22Rv1 (cell line): ENCODE measurements around the gene WIPI1.
A peak's percentile ranks its signal among the peaks of the same experiment; 100 is the strongest.

Experiments
- H3K27ac ChIP-seq: fragments of 450-650 bp; 2 replicates; pipeline ENCODE4 v1.5.1; 2017
- CTCF ChIP-seq: fragments of 450-650 bp; IDR thresholded peaks from 2 replicates; pipeline ENCODE4 v1.5.1; 2017; ENCODE audit warnings: mild to moderate bottlenecking
- ZFX ChIP-seq: fragments of 450-650 bp; IDR thresholded peaks from 2 replicates; pipeline ENCODE4 v1.6.1; 2017; ENCODE audit warnings: antibody characterized with exemption, borderline replicate concordance

Gene WIPI1

GRCh38 chr17:68439656-68440290 lies 17.5 kb downstream of the WIPI1 start:
- no peak for TF ChIP-seq ZFX
- no peak for TF ChIP-seq CTCF
- H3K27ac ChIP-seq, result no peak overlapping the region

- no peak overlapping the region for H3K27ac ChIP-seq
These were observed 19.1 kb downstream of the WIPI1 start for GRCh38 chr17:68437979-68438822.

GRCh38 chr17:68435876-68436842 lies 21.1 kb downstream of the WIPI1 start:
- TF ChIP-seq CTCF (peak; percentile 91), ZFX (no peak)
- no peak overlapping the region for H3K27ac ChIP-seq

More at GRCh38 chr17:68437979-68438822, 19.1 kb downstream of the WIPI1 start:
- TF ChIP-seq ZFX (no peak), CTCF (no peak)

GRCh38 chr17:68435361-68435760 lies 21.9 kb downstream of the WIPI1 start:
- no peak overlapping the region for H3K27ac ChIP-seq
- TF ChIP-seq CTCF, result no peak
- TF ChIP-seq ZFX, result no peak

GRCh38 chr17:68433911-68434508 lies 23.3 kb downstream of the WIPI1 start:
- no peak for TF ChIP-seq ZFX
- TF ChIP-seq CTCF, result no peak
- no peak overlapping the region for H3K27ac ChIP-seq

DNA sequence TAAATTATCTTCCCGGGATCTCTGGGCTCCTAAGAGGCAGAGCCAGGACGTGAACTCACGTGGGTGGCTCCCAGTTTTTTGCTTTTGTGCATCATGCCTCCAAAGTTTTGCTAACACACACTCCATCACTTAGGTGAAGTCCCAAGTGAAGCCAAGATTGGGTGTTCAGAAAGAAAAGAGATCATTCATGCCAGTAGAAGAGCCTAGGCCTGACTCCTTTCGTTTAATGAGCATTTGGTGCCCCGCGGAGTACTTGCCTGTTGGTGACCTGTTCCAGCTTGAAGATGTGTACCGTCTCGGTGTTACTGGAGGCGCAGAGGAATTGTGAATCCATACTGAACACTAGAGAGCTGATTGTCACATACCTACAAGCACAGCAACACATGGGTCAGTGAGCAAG lies 24.1 kb downstream of the WIPI1 start:
- no peak overlapping the region for H3K27ac ChIP-seq
- TF ChIP-seq CTCF, result no peak
- TF ChIP-seq ZFX, result no peak
